ENCODE results near the gene PAX7.

PAX7 gene

DNA sequence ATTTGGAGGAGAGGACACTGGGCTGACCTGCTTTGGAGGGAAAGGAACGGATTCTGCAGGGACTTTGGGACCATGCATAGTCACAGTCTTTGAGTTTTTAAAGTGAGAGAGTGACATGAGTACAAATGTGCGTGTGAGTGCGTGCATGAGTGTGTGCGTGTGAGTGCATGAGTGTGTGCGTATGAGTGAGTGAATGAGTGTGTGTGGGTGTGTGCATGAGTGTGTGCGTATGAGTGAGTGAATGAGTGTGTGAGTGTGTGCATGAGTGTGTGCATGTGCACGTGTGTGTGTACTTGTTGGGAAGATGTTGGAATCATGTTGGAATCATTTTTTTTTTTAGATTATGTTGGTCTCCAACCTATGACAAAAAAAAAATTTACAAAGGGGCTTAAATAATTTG, 70.5 kb downstream of the PAX7 start:
- no peak for DNase-seq (ENCODE audit: low spot score)

DNA sequence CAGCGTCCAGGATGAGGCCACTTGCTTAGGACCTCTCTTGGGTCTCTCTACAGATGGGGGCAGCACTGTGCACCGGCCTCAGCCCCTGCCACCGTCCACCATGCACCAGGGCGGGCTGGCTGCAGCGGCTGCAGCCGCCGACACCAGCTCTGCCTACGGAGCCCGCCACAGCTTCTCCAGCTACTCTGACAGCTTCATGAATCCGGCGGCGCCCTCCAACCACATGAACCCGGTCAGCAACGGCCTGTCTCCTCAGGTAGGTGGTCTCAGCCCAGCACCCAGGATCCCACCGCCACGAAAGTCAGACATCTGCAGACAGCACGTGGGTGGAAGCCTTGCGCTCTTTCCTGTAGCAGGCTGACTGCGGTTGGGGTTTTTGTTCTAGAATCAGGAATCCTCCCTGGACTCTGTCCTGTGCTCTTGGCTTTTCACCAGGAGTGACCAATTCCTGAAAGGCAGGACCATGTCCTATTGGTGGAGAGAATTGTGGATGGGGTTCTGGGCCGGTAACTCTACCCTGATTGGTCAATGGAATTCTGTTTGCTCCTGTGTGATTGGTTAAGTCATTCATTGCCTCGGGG, 72.5 kb downstream of the PAX7 start:
- peak; percentile 47 for DNase-seq (ENCODE audit: low spot score)

DNA sequence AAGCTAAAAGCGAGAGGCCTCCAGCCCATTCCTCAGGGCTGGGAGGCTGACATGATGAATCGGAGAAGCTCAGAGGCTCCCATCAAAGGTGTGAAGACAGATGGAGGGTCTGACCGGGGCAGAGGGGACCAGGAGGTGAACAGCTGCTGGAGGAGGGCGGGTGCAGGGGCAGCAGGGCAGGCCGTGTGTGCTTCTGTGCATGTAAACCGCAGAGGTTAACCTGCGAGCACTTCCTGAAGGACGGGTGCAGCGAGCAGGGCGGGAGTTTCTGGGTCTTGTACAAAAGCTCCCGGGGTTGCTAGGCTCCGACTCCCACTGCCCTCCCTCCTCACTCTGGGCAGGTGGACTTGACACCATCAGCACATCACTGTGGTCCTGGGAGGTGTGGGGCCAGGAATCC, 75.2 kb downstream of the PAX7 start:
- DNase-seq (ENCODE audit: low spot score) = no peak

DNA sequence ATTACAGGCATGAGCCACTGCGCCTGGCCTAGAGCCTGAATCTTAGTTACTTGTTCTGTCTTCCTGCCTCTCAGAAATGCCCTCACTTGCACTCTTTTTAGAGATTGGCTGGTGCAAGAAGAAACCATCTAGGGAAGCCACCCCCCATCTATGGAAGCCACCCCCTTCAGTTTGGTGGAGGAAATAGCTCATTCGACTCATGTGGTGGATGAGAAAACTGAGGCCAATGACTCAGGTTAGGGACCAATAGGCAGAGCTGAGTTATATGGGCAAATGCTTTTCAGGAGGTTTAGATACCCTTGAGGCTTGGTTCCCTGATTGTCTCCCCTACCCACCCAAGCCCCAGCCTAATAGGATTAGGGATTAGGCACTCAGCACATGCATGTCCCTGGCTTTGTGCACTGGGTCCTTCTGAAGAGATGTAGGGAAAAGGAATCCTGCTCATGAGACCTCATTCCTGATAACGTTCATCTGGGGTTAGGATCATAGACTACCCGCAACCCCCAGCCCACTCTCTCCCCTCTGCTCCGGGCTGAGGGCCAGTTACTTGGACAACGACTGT, 77.1 kb downstream of the PAX7 start:
- no peak for DNase-seq (ENCODE audit: low spot score)

DNA sequence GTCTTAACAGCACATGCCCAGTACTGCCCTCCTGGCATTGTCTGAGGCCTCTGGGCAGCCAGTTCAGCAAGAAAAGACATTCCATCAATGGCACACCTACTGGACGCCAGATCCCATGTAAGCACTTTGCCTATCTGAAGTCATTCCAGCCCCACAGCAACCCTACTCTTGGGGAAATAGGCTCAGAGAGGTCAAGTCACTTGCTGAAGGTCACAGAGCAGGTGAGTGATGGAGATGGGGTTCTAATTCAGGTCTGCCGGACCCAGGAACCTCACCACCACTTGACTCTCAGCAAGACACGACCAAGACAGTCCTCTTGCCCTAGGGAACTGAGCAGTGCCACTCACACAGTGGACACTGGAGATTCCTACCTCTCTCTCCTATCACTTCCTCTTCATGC, 79.4 kb downstream of the PAX7 start:
- no peak for DNase-seq (ENCODE audit: low spot score)

DNA sequence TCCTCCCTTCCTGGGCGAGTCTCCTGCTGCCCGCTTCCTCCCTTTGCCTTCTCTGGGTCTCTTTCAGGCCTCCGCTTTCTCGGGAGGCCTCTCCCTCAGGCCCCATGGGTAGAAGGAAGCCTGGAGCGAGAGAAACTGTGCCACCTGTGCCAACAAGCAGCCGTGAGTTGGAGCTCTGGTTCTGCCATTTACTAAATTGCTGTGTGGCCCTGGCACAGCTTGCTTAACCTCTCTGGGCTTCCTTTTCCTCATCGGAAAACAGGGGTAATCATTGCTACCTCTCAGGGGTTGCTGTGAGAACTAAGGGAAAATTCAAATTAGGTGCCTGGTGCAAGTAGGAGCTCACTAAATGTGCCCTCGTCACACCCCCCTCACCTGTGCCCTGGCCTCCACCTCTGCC, 80.4 kb downstream of the PAX7 start:
- no peak for DNase-seq (ENCODE audit: low spot score)

DNA sequence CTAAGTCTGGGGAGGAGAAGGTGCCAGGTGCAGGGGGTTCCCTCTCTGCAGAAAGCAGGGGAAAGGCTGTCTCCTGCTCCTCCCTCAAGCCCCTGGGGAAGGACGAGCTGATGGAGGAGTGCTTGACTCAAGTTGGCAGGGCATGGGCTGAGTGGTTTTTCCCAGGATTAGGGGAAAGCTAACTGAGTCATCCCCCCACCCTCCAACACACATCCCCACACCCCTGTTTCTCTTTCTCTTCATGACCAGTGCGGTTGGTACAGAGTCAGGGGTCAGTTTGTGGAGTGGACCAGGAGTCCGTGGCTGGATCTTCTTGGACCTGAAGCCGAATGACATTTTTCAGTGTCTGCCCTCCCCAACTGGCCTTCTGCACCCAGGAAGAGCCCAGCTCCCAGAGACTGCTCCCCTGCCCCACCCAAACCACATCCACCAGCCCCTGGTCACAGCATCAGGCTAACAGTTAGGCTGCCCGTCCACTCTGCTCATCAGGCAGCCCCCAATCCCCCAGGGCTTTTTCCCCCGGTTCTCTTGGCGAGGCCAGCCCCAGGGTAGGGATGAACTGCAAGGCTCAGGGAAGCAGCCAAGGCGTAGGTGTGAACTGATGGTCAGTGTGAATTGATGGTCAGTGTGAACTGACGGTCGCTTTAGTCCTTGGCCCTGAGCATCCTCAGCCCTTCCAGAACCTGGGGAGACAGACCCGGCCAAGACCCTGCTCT, 81.0 kb downstream of the PAX7 start:
- no peak for DNase-seq (ENCODE audit: low spot score)

DNA sequence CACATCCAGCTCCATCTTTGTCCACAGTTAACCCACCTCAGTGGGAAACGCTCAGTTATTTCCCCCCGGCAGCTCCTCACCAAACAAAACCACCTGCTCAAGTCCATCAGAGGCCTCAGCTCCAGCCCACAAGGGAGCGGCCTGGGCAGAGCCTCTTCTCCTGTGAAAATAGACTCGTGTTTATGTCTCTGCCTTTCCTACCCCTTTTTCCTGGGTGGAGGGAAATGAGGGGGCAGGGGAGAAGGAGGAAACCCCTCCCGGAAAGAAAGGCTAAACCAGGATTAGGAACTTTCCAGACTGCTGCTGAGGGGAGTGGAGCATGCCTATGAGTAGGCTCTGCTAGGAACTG, 81.6 kb downstream of the PAX7 start:
- no peak for DNase-seq (ENCODE audit: low spot score)

DNA sequence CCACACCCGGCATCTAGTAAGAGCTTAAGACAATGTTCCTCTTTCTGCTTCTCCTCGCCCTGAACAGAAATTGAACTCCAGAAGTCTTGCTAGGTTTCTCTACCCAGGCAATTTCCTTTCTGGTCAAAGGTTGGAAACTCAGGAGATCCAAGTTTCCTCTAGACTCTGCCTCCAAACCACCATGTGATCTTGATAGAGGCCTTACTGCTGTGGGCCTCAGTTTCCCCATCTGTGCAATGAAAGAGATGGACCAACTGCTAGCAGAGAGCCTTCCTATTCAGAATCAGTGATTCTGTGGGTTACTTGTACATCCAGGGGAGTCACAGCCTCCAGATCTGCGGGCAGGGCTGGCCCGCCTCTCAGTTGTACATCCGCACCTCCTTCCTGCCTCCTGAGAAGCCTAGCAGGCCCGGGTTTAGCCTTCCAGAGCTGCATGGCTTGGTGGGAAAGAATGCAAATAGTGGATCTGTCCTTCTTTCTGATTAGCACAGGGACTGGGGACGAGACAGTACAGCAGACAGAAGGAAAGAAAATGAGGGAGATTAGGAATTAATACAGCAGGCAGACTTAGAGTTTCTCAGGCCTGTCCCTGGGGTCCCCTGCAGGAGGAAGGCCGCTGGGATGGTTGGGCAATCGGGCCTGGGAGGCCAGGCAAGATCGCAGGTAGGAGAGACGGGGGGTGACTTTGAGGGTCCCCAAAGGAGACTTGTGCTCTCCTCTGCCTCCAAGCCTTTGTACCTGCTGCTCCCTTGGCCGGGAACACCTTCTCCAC, 83.9 kb downstream of the PAX7 start:
- DNase-seq (ENCODE audit: low spot score) = no peak

DNA sequence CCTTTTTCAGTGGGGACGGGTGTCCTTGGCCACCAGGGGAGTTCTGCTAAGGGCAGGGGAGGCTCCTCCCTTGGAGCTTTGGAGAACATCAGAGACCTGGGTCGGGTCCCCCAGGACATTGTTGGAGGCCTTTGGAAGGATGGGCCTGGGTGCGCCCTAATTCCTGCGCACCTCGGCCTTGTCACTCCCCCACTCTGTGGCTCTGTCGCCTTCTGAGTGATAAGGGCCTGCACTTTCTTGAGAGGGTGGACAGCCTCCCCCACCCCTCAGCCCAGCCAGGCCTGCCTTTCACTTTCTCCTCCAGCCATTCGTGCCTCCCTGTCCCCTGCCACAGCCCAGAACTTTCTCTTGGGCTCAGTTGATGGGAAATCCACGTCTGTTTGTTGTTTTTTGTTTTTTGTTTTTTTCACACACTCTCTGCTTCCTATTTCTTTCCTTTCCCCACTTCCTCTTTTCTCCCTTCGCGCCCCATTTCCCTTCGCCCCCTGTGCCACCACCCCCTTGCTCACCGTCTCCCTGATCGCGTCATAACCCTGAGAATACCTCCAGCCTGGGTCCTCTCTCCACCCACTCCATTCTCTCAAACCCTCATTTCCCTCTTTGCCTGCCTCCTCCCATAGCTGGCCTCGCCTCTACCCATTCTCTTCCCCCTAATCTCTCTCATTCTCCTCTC, 85.6 kb downstream of the PAX7 start:
- no peak for DNase-seq (ENCODE audit: low spot score)

DNA sequence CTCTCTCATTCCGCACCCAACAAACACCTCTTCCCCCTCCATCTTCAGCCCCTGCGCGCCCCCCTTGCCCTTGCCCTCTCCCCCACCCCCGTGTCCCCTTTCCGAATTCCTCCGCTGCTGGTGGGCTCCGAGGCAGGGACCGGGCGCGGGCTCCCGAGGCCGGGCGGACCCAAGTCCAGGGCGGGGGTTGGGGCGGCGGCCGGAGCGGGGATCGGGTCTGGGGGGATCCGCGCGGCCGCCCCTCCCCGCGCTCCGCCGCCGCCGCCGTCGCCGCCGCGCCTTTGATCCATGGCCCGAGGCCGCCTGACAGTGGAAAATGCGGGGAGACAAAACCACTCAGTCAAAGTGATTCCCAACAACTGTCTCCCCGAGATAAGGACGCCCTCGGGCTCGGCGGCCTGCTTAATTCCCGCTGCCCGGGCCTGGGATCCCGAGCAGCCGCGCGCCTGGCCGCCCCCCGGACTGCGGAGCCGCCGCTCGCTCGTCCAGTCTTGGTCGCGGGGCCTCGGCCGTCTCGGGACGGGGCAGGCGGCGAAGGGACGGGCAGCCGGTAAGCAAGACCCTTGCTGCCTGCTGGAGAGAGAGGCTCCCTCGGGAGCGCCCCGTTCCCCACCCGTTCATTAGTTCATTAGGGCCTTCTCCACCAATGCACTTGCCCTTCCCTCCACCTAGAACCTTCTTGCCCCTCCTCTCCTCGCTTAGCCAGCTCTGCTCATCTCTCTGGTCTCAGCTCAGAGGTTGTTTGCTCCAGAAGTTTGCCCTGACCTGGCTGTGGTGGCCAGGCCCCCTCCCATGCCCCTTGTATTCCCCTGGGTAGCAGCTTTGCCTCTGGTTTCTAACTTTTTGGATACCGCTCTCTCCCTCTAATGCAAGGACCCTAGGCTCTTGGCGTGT, 86.4 kb downstream of the PAX7 start:
- DNase-seq (ENCODE audit: low spot score) = no peak

DNA sequence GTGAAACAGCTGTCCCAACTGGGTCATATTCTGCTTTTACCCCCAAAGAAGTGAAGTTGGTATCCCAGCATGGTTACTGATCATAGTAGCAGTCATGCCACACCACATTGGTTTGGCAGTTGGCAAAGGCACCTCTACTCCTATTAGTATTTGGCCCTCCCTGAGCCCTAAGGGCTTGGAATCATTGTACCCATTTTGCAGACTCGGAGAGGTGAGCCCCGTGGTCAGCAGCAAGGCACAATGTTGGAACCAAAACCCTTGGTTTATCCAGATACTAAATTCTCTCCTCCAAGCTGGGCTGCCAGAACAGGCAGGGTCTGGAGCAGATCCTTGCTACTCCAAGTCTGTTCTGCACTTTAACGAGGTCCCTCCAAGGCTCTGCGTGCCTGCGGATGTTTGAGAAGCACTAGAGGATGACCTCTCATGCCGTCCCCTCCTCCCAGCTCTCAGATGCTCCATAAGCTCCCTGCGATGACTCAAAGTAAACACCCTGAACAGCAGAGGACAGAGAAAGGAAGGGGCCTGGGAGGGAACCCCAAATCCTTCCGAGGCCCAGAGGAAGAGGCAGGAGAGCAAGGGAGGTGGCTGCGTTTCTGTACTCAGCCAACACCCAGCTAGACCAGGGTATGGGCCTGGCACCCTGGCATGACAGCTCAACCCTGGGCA, 89.3 kb downstream of the PAX7 start:
- no peak for DNase-seq (ENCODE audit: low spot score)

DNA sequence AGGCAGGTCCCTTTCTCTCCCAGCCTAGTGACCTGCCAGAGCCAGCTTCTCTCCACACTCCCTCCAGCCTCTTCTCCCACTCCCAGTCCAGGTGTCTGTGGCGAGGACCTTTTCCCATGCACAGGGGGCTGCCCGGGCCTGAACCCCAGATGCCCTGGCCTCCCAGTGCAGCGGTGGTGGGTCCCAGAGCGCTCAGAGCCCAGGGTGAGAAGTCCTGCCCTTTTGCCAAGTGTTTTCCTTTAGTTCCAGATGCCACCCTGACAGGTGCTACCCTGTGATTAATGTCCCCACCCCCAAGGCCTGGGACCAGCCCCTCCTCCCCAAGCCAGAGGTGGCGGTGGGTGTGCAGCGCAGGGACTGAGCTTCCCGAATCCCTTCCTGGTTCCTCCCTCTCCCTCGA, 90.4 kb downstream of the PAX7 start:
- DNase-seq (ENCODE audit: low spot score) = no peak

DNA sequence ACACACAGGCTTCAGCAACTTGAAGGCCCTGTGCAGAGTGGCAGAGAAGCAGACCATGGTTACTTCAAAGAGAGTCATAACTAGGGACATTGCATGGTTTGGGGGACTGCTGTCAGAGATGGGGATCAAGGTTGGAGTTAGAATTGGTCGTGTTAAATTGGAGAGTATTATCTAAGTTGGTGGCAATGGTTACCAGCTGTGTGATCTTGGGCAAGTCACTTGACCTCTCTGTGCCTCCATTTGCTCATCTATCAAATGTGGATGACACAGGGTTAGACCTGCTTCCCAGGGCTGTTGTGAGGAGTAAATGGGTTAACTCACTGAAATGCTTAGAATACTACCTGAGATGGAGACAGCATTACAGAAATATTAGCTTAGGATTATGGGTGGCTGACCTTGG, 91.1 kb downstream of the PAX7 start:
- no peak for DNase-seq (ENCODE audit: low spot score)

DNA sequence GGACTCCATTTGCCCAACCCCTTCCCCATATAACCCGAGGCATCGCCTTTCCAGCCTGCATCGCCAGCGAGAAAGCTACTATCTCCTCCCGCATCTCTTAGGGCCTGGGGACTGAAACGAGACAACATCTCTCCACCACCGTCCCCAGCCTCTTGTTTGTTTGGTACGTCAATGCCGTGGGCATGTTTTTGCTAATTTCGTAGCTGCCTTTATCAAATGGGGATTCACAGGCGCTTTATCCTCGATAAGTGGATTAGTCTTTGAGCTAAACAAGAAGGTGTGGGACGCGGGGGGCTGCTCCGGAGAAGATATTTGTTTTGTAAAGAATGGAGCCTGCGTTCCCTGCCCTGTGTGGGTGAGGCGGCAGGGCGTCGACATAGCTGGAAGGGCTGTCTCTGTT, 91.6 kb downstream of the PAX7 start:
- DNase-seq (ENCODE audit: low spot score) = peak; percentile 76

DNA sequence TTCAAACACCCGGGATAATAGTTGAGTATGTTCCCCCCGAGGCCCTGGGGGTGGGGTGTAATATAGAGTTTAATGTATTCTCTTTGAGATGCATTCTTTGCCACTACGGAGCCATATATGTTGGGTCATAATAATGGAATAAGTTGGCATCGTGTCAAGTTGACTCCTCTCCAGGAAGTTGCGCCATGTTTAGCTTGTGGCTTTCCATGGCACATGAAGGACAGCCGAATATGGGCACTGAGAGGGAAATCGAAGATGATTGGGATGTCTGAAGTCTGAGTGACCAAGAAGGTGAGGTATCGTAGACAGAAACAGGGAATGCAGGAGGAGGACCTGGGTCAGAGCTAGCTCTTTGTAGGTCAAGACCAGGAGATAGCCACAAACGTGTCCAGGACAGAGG, 92.6 kb downstream of the PAX7 start:
- no peak for DNase-seq (ENCODE audit: low spot score)

DNA sequence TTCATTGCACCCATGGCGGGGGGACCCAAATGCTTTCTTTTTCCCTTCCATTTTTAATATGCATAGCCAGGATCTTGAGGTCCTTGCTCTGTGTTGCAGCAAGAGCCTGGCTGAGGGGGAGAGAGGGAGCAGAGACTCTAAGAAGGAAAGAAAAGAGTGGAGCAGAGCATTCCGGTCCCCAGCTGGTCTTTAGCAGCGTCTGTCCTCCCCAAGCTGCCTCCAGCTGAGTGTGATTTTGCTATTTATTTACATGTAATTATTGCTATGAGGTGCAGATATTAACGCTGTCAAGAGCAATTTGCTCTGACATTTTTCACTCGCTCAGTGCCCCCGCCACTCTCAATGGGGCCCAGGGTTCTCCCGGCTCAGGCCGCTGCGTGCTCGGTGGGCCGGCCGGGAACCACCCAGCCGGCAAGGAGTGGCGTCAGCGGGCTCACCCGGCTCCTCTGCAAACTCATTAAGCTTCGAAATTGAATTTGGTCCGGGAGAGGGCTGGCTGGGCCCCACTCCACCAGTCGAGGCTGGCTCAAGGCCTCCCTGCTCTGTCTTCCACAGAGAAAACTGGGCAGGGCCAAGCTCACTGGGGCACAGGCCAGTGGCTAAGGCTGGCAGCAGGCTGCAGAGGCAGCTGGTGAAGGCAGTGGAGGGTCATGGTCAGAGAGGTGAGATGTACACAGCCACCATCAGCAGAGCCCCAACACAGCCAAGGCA, 93.2 kb downstream of the PAX7 start:
- peak; percentile 93 for DNase-seq (ENCODE audit: low spot score)

DNA sequence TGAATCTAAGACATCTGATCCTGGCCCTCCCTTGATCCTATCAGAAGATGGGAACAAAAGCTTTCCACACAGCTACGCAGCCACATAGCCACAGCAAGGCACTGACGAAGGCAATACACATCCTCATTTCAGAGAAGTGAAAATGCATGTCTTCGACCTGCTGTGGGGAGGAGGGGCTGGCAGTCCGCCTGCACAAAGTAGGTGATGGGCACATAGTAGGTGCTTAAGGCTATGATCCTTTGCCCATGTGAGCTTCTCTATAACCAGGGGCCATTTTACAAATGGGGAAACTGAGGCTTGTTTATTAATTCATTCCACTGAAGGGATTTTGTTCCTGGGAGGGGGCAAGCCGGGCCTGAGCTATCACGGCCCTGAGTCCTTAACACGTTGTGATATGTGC, 94.2 kb downstream of the PAX7 start:
- DNase-seq (ENCODE audit: low spot score) = no peak

DNA sequence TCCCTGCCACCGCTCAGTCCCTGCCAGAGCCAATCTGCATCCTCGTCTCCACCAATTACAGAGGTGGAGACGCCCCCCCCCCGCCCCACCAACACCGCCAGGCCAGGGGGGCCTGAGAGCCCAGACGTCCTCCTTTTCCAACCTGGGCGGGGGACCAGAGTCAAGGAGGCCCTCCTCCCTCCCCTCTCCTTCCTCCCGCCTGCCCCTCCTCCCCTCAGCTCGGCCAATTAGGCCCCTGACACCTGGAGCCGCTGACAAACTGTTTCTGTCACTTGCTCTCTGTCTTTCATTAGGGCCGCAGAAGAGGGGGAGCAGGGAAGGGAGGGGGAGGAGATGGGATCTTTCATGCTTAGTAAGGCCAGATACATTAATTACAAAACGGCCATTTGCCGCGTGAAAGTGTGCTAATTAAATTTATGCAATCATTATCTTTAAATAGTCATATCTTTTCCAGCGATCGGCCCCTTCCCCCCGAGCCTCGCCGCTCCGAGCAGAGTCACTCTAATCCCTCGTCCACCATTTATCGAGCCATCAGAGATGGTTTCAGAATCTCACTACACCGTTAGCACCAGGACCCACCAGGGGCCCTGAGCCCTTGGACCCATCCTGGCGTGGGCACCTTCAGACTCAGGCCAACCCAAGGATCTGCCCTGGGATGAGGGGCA, 94.7 kb downstream of the PAX7 start:
- DNase-seq (ENCODE audit: low spot score) = peak; percentile 86
